Measurements from ENCODE around the gene SERPINB2. TPM values are rescaled to one million over a fixed set of nuclear protein-coding genes. Genes with fewer than 3 reads are reported as not detected.

Gene SERPINB2
- total RNA-seq, 1 experiment from 2014 or later: 9.9 TPM

GRCh38 chr18:63879709-63880108 lies 7.8 kb upstream of the SERPINB2 start:
- intact Hi-C loops (cut with micrococcal nuclease): no loop called here
- no peak overlapping the region for H3K27ac ChIP-seq (ENCODE audit: low read length)
- H3K9me2 ChIP-seq (replicated peaks; ENCODE audit: low read length): no peaks in the 10 kb centered on the region
- no peak overlapping the region for H3K4me3 ChIP-seq (ENCODE audit: low read length)
- H3K9ac ChIP-seq (ENCODE audit: low read length): no peak overlapping the region
- no peaks in the 10 kb centered on the region for H3K36me3 ChIP-seq (ENCODE audit: low read depth, low read length)
- no peaks in the 10 kb centered on the region for H4K20me1 ChIP-seq (ENCODE audit: low read length)
- no peak overlapping the region for H3K4me2 ChIP-seq (ENCODE audit: low read length)
- H3K79me2 ChIP-seq (ENCODE audit: low read length): no peaks in the 10 kb centered on the region
- DNase-seq (no peak), ATAC-seq (no peak)
- H3K4me1 ChIP-seq (ENCODE audit: insufficient read depth, low read length): peaks cover 26% of the 10 kb centered on the region
- H3K27me3 ChIP-seq (ENCODE audit: low read length): no peaks in the 10 kb centered on the region
- no peak for TF ChIP-seq EZH2 (IDR thresholded peaks at IDR 0.05; ENCODE audit: low read length, unreplicated experiment)
- TF ChIP-seq EZH2phosphoT487 (IDR thresholded peaks at IDR 0.05; ENCODE audit: borderline replicate concordance, low read length): no peak
- no peak for TF ChIP-seq CTCF (conservative IDR thresholded peaks at IDR 0.05; ENCODE audit: low read depth, low read length)
- POLR2A ChIA-PET (ENCODE audit: unreplicated experiment): no interaction called here
- no peaks in the 10 kb centered on the region for H3K9me3 ChIP-seq (ENCODE audit: low read length)
- H3F3A ChIP-seq (ENCODE audit: low read length, unreplicated experiment): peaks cover 2% of the 10 kb centered on the region
- no TSS peak for BruUV-seq (replicated peaks)
- CTCF ChIA-PET: no interaction called here
- no peak overlapping the region for H2AFZ ChIP-seq (ENCODE audit: low read length)

- peak overlapping the region; percentile 61 for H3K4me2 ChIP-seq (ENCODE audit: low read length)
- ChIA-PET POLR2A (ENCODE audit: unreplicated experiment) (no interaction called here), CTCF (no interaction called here)
- no peak overlapping the region for H2AFZ ChIP-seq (ENCODE audit: low read length)
- intact Hi-C loops (cut with micrococcal nuclease): no loop called here
- BruUV-seq (replicated peaks): no TSS peak
- H3K27me3 ChIP-seq (ENCODE audit: low read length): no peaks in the 10 kb centered on the region
- H3K4me3 ChIP-seq (ENCODE audit: low read length): no peak overlapping the region
- no peaks in the 10 kb centered on the region for H3K9me2 ChIP-seq (replicated peaks; ENCODE audit: low read length)
- H3K79me2 ChIP-seq (ENCODE audit: low read length): no peaks in the 10 kb centered on the region
- no peaks in the 10 kb centered on the region for H3K36me3 ChIP-seq (ENCODE audit: low read depth, low read length)
- H3F3A ChIP-seq (ENCODE audit: low read length, unreplicated experiment): peaks cover 2% of the 10 kb centered on the region
- H3K27ac ChIP-seq (ENCODE audit: low read length): peak overlapping the region; percentile 87
- H4K20me1 ChIP-seq (ENCODE audit: low read length): no peaks in the 10 kb centered on the region
- ATAC-seq: peak; percentile 37
- TF ChIP-seq EZH2phosphoT487 (IDR thresholded peaks at IDR 0.05; ENCODE audit: borderline replicate concordance, low read length) (no peak), CTCF (conservative IDR thresholded peaks at IDR 0.05; ENCODE audit: low read depth, low read length) (no peak), EZH2 (IDR thresholded peaks at IDR 0.05; ENCODE audit: low read length, unreplicated experiment) (no peak)
- peaks cover 26% of the 10 kb centered on the region for H3K4me1 ChIP-seq (ENCODE audit: insufficient read depth, low read length)
- no peaks in the 10 kb centered on the region for H3K9me3 ChIP-seq (ENCODE audit: low read length)
- H3K9ac ChIP-seq (ENCODE audit: low read length): peak overlapping the region; percentile 35; the same call in 1 of the 2 replicates
- DNase-seq: peak; percentile 62
Observed at GRCh38 chr18:63881851-63882250, 5.7 kb upstream of the SERPINB2 start.

GRCh38 chr18:63882333-63883141 lies 5.0 kb upstream of the SERPINB2 start:
- 0 out of 2 replicates have a peak overlapping the region, but pooled peaks have one; percentile 20 for H2AFZ ChIP-seq (ENCODE audit: low read length)
- H3K27me3 ChIP-seq (ENCODE audit: low read length): no peaks in the 10 kb centered on the region
- H4K20me1 ChIP-seq (ENCODE audit: low read length): no peaks in the 10 kb centered on the region
- peaks cover 2% of the 10 kb centered on the region for H3F3A ChIP-seq (ENCODE audit: low read length, unreplicated experiment)
- H3K9ac ChIP-seq (ENCODE audit: low read length): peak overlapping the region; percentile 51; the same call in 1 of the 2 replicates
- H3K9me3 ChIP-seq (ENCODE audit: low read length): no peaks in the 10 kb centered on the region
- peak overlapping the region; percentile 61 for H3K4me2 ChIP-seq (ENCODE audit: low read length)
- ChIA-PET POLR2A (ENCODE audit: unreplicated experiment) (no interaction called here), CTCF (no interaction called here)
- intact Hi-C loops (cut with micrococcal nuclease): no loop called here
- H3K27ac ChIP-seq (ENCODE audit: low read length): peak overlapping the region; percentile 87
- DNase-seq (peak; percentile 94), ATAC-seq (peak; percentile 98)
- no peaks in the 10 kb centered on the region for H3K36me3 ChIP-seq (ENCODE audit: low read depth, low read length)
- no peaks in the 10 kb centered on the region for H3K9me2 ChIP-seq (replicated peaks; ENCODE audit: low read length)
- peaks cover 33% of the 10 kb centered on the region for H3K4me1 ChIP-seq (ENCODE audit: insufficient read depth, low read length)
- TF ChIP-seq CTCF (conservative IDR thresholded peaks at IDR 0.05; ENCODE audit: low read depth, low read length): no peak
- no peak for TF ChIP-seq EZH2 (IDR thresholded peaks at IDR 0.05; ENCODE audit: low read length, unreplicated experiment)
- no peak for TF ChIP-seq EZH2phosphoT487 (IDR thresholded peaks at IDR 0.05; ENCODE audit: borderline replicate concordance, low read length)
- no peaks in the 10 kb centered on the region for H3K79me2 ChIP-seq (ENCODE audit: low read length)
- H3K4me3 ChIP-seq (ENCODE audit: low read length): peak overlapping the region; percentile 18; the same call in 1 of the 2 replicates
- BruUV-seq (replicated peaks): TSS peak; percentile 27

Data from PC-3 (cell line).